DMS 273 treated with DMSO at 0.1 percent for 48 hours (cell line): ENCODE data around the gene C9orf153.

Experiments used
- DNase-seq: peaks from one replicate; lab custom pipeline; 2025; lab: John Stamatoyannopoulos, UW

C9orf153 gene

DNA sequence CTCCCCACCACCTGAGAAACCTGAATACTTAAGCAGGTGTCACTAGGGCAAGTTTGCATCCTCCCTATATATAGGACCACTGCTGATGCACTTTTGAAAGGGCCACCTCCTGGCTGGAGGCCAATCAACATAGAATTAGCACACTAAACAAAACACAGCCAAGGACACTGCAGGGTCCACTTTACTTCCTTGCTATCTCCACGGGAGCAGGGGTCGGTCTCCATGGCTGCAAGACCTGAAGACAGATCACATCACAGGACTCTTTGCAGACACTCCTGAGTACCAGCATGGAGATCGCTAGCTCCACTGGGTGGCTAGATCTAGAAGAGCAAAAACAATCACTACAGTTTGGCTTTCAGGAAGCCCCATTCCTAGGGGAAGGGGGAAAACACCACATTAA lies 72.3 kb downstream of the C9orf153 start:
- no peak for DNase-seq

DNA sequence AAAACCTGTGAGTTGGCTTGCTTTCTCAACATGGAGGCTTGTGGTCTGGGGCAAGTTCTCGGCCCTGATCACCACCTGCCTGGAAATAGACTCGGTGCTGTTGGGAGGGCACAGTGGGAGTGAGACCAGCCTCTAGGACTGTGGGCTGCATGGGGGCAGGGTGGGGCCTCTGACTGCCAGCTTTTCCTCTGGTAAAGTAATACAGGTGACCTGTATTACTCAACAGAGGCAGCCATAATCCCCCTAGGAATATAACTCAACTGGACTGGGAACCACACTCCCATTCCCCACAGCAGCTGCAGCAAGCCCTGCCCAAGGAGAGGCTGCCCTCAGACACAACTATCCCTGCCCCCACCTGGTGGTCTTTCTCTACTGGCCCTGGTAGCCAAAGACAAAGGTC lies 72.8 kb downstream of the C9orf153 start:
- no peak for DNase-seq

DNA sequence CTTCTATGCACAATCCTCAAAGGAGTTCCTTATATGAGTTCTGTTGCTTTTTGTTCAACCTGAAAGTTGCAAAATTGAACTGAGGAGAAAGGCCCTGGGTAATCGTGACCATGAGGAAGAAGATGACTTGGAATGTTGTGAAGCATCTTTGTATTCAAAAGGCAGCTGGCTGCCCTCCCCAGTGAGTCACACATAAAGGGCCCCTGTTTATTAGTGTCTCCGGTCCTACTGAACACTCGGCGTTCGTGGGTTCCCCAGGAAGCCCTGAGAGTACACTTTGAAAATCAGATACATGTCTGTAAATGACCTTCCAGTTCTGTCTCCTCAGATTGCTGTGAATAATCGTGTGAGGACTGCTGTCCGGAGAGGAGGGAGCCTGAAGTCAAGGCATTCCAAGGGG lies 73.6 kb downstream of the C9orf153 start:
- DNase-seq = no peak

DNA sequence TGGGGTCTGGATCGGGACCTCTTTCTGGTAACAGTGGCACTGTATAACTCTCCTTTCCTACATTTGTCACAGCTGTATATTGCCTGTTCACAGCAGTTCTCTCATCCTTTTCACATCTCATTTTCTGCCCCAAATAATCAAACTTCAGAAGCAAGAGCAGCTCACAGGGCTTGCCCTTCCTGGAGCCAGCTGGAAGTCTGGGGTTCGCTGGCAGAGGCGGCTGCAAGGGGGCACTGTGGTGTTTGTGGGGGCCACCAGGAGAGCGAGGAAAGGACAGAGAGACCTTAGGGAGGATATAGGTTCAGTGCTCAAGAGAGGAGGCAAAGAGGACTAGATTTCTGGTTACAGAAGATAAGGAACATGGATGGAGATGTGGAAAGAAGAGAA lies 75.3 kb downstream of the C9orf153 start:
- DNase-seq = no peak

DNA sequence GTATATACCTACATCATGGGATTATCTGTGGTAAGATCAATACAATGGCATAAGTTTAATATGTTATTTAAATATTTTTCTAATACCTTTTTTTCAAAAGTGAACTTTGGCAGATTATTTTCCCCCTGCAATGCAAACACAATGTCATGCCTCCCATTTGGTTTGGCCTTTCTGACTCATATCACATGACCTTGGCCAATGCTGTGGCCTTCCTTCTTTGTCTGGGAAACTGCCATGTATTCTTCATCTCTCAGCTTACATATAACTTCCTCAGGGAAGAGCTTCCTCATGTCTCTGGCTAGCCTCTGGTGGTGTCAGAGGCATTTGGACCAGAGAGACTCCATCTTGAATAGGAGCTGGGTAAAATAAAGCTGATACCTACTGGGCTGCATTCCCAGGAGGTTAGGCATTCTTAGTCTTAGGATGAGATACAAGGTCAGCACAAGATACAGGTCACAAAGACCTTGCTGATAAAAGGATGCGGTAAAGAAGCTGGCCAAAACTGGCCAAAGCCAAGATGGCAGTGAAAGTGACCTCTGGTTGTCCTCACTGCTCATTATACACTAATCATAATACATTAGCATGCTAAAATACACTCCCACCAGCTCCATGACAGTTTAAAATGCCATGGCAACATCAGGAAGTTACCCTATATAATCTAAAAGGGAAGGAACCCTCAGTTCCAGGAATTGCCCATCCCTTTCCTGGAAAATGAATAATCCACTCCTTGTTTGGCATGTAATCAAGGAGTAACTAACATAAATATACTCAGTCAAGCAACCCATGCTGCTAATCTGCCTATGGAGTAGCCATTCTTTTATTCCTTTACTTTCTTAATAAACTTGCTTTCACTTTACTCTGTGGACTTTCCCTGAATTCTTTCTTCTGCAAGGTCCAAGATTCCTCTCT lies 76.0 kb downstream of the C9orf153 start:
- no peak for DNase-seq

DNA sequence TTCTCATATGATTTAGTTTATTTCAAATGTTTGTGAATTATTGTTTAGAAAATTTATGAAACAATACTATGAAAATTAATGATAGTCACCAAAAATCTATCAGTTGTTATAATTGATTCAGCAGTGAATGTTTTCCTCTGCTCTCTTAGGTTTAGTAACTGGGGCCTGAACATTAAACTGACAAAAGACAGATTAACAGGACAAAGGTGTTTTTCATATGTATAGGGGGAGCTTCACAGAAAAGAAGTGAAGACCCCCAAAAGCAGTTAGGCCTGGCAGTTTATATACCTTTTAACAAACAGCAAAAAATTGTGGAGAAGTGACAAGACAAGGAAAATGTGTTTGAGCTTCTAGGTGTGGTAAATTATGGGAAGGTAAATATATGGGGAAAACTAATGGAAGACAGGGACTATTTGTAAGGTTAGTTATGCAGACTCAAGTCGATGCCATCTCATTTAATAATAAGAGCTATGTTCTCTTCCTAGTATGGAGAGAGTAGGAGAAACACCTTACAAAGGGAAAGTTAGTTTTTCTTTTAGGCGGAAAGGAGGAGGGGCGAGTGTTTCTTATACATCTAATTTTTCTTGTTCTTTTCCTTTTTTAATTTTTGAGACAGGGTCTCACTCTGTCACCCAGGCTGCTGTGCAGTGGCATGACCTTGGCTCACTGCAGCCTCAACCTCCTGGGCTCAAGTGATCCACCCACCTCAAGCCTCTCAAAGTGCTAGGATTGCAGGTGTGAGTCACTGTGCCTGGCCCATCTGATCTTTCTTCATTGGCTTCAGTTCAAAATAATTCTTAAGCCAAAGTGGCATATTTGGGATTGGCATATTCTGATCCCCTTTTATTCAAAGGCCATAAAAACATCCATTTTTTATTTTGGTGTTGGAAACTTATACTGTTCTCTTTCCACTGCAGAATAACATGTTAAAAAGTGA lies 77.8 kb downstream of the C9orf153 start:
- no peak for DNase-seq

DNA sequence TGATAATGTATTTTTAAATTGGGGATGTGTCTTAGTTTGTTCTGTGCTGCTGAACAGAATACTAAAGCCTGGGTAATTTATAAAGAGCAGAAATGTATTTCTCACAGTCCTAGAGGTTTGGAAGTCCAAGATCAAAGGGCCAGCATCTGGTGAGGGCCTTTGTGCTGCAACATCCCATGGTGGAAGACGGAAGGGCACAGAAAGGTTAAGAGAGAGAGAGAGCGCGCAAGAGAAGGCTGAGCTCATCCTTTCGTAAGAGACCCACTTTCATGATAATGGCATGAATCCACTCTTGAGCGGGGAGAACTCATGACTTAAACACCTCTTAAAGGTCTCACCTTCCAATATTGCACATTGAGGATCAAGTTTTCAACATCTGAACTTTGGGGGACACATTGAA lies 81.0 kb downstream of the C9orf153 start:
- no peak for DNase-seq

DNA sequence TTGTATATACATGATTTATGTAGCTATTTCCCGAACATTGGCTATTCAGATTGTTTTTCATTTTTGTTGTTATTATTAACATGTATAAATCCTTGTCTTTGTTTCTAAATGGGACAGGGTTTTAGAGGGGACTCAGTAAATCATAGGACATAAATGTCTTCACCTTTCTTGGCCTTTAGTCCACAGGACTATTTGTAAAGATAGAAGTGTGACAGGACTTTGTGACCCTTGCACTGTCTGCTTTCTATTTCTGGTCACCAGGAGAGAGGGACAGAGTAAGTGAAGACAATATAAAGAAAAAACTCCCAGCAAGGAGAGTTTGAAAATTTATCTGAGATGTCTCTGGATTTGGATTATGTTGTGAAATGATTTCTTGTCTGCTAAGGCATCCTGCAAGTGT lies 81.5 kb downstream of the C9orf153 start:
- DNase-seq = no peak

DNA sequence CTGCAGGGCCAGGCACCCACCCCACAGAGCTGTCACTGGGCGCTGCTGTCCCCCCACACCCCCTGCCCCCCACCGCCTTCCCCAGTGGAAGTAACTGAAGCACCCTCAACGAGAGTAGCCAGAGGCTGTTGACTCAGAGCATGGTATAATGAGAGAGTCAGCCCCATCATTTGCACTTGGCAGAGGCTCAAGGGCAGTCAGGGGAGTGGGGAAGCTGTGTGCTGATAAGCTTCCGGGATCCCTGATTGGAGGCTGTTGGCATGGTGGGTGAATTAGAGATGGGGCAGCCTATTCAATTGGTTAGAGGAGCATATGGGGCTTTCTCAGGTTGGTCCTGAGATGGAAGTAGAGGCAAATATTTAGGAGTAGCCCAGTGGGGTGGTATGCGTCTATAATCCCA lies 83.0 kb downstream of the C9orf153 start:
- DNase-seq = peak; percentile 10

DNA sequence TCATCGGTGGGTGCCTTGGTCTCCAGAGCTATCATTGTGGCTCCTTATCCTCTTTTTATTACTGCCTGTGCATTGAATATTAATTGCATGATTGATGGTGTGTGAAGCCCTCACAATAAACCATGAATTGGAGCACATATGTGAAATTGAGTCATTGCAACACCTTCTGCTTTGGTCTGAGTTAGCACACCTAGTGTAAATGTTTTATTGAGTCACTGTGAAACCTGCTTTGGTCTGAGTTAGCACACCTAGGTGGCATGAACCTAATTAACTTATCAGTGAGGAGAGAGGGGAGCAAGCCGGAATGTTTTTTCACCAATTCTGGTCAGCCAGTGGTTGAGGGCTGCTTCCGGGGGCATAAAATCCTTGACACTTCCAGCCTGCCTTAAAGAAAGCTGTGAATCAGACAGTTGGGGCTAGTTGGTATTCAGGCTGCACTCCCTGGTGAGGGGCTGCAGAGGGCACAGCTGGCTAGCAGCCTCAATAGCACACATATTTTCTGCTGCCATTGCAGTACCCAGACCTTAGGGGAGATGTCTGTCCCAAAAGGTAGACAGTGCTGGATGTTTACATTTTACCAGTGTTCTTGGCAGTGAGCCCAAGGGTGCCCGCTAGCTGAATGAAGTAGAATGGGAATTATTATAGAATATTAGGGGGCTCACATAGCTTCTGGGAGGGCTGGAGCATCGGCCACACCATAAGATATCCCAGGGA lies 83.6 kb downstream of the C9orf153 start:
- DNase-seq = no peak

DNA sequence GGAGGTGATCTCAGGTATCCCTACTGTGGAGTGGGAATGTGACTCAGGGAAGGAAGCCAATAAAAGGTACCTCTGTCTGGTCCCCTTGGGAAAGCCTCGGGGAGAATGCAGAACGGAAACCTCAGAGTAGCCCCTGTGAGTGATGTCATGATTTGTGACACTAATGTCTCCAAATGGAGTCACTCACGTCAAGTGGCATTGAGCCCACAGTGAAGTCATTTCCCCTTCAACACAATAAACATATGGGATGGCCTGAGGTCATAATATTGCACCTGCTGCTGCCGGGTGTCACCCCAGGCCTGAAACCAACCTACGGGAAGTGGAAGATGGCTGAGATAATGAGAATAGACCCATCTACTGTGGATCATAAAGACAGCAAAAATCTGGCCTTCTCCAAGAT lies 84.2 kb downstream of the C9orf153 start:
- DNase-seq = no peak
